Transverse colon (tissue), 4 donors: ENCODE measurements around the gene TSPAN32. TPM values are rescaled to one million over a fixed set of nuclear protein-coding genes. Genes with fewer than 3 reads are reported as not detected.

Source experiments
- DNase-seq: peaks from one replicate; pipeline ENCODE4 v3.0.0-alpha.2; 2019
- H3K27ac ChIP-seq, 4 donors: fragments of 200-600 bp; sonication (generic); 2 replicates each; pipeline ENCODE4 v1.5.1; 2016 to 2018; ENCODE audit warnings: inconsistent platforms in 4 of 4
- H3K27me3 ChIP-seq: fragments of 200-600 bp; sonication (generic); 2 replicates; pipeline ENCODE4 v1.5.1; 2017; ENCODE audit warnings: inconsistent platforms
- H3K36me3 ChIP-seq, 4 donors: fragments of 200-600 bp; sonication (generic); 2 replicates each; pipeline ENCODE4 v1.5.1; 2017 to 2019; ENCODE audit warnings: inconsistent platforms in 4 of 4
- H3K4me1 ChIP-seq, 4 donors: fragments of 200-600 bp; sonication (generic); 2 replicates each; pipeline ENCODE4 v1.5.1; 2017 to 2020; ENCODE audit warnings: inconsistent platforms in 4 of 4
- H3K4me3 ChIP-seq, 4 donors: fragments of 200-600 bp; sonication (generic); 1 replicate in 1 of 4; 2 replicates in 3 of 4; pipeline versions ENCODE4 v1.5.1 to v1.6.1; 2017 to 2019; ENCODE audit warnings: inconsistent platforms in 4 of 4
- H3K9me3 ChIP-seq, 2 donors: fragments of 200-600 bp; sonication (generic); 2 replicates each; pipeline ENCODE4 v1.5.1; 2017 to 2019; ENCODE audit warnings: inconsistent platforms in 2 of 2
- EP300 ChIP-seq: sonication (generic); formaldehyde crosslinking; IDR thresholded peaks from one replicate; pipeline ENCODE4 v1.6.1; 2017; ENCODE audit warnings: antibody characterized with exemption, low read depth
- POLR2A ChIP-seq: fragments of 450-650 bp; IDR thresholded peaks from one replicate; pipeline ENCODE4 v1.6.1; 2016; ENCODE audit warnings: antibody characterized with exemption, mild to moderate bottlenecking, moderate library complexity
- POLR2AphosphoS5 ChIP-seq, 3 donors: sonication (generic); formaldehyde crosslinking; IDR thresholded peaks; one replicate each; pipeline ENCODE4 v1.6.1; 2016; ENCODE audit warnings: antibody characterized with exemption in 3 of 3
- WGBS, 2 donors: methylation state at CpG; one replicate each; pipeline ENCODE4 v1.1.5; 2018; ENCODE audit warnings: low coverage in 1 of 2; 5-methylcytosine and 5-hydroxymethylcytosine counted together
- in situ Hi-C, 4 donors: fragments of 200-750 bp; cut with MboI; loops; one replicate each; pipeline versions ENCODE4 v1.15.0 to v1.15.1; 2017; ENCODE audit warnings: low sequenced_read_pairs in 3 of 4, low pct_ligation_motif_present in 1 of 4, low pct_unique_long_range_greater_than_20kb in 1 of 4
- intact Hi-C: fragments of 100-400 bp; cut with DNase I; formaldehyde crosslinking; loops from one replicate; pipeline ENCODE4 v1.15.1; 2023; ENCODE audit warnings: low total_unique reads
- total RNA-seq, 4 donors: library from RNA; depleted of rRNA; stranded (reverse); fragments of >200 nt; gene quantifications; one replicate each; pipeline ENCODE4 v1.1.0, GENCODE V29; 2016
- TF ChIP-seq, protein P1 (sequence below), 5 experiments: fragments of 200-600 bp in 3 of 5; fragments of 450-650 bp in 2 of 5; sonication (generic) in 3 of 5; IDR thresholded peaks; 1 replicate in 2 of 5; 2 replicates in 3 of 5; pipeline ENCODE4 v1.5.1; 2016 to 2017; ENCODE audit warnings: antibody characterized with exemption in 5 of 5, inconsistent platforms in 3 of 5, mild to moderate bottlenecking in 2 of 5, moderate library complexity in 1 of 5

Gene TSPAN32
- total RNA-seq, 4 donors from 2014 or later, result 0.16 to 0.96 TPM; not detected in 2

DNA sequence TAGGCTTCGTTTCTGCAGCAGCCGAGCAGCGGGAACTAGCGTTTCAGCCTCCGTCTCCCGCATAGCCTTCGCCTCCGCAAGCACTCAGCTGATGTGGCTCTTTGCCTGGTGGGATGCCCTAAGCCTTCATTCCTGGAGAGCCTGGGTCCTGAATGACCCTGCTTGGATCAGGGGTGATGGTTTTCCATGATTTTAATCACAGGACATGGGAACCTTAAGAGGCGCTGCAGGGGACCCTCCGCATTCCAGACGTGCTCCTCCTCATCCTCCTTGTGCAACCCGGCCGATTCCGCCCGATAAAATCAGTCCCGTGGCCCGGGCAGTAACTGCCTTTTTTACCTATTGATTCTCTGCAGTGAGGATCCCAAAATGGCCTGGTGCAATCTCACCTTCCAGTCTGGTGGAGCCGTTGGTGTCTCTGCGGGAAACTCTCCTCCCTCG, 8.3 kb upstream of the TSPAN32 start:
- H3K9me3 ChIP-seq, result no peaks in the 10 kb centered on the region
- WGBS, 2 donors, result 82% methylated on average over 20 of the region's 20 CpGs; no CpG with 5 or more reads in 1 of the 2 donors

GRCh38 chr11:2293984-2294925, 7.6 kb upstream of the TSPAN32 start:
- in situ Hi-C loops, result loop anchor here in 3 of 4 donors (10.0 to 25.0 kb wide), 4 partner anchors 89 to 131 kb away; no protein-coding TSS in a partner anchor
- WGBS, 2 donors, result 73% methylated on average over 6 to 27 of the region's 27 CpGs
- Histone ChIP-seq H3K4me1 (no peaks in the 10 kb centered on the region), H3K36me3 (no peaks in the 10 kb centered on the region), H3K4me3 (no peak overlapping the region), H3K27me3 (peaks cover 14% of the 10 kb centered on the region), H3K9me3 (no peaks in the 10 kb centered on the region), H3K27ac (no peak overlapping the region)
- TF ChIP-seq EP300 (no peak), POLR2AphosphoS5 (IDR thresholded peaks at IDR 0.05) (no peak), POLR2A (no peak)
- TF ChIP-seq, protein P1, sequence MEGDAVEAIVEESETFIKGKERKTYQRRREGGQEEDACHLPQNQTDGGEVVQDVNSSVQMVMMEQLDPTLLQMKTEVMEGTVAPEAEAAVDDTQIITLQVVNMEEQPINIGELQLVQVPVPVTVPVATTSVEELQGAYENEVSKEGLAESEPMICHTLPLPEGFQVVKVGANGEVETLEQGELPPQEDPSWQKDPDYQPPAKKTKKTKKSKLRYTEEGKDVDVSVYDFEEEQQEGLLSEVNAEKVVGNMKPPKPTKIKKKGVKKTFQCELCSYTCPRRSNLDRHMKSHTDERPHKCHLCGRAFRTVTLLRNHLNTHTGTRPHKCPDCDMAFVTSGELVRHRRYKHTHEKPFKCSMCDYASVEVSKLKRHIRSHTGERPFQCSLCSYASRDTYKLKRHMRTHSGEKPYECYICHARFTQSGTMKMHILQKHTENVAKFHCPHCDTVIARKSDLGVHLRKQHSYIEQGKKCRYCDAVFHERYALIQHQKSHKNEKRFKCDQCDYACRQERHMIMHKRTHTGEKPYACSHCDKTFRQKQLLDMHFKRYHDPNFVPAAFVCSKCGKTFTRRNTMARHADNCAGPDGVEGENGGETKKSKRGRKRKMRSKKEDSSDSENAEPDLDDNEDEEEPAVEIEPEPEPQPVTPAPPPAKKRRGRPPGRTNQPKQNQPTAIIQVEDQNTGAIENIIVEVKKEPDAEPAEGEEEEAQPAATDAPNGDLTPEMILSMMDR (IDR thresholded peaks at IDR 0.05), result no peak
- no peak for DNase-seq
- intact Hi-C loops, result no loop called here

More for the DNA sequence above, 8.3 kb upstream of the TSPAN32 start:
- peaks cover 14% of the 10 kb centered on the region for H3K27me3 ChIP-seq
- no peaks in the 10 kb centered on the region for H3K36me3 ChIP-seq
- no peak overlapping the region for H3K27ac ChIP-seq
- no peak for TF ChIP-seq POLR2A
- TF ChIP-seq EP300, result no peak
- TF ChIP-seq, protein P1 (IDR thresholded peaks at IDR 0.05), result no peak
- no peak for TF ChIP-seq POLR2AphosphoS5 (IDR thresholded peaks at IDR 0.05)
- in situ Hi-C loops, result loop anchor here in 3 of 4 donors (10.0 to 25.0 kb wide), 4 partner anchors 89 to 131 kb away; no protein-coding TSS in a partner anchor
- no peaks in the 10 kb centered on the region for H3K4me1 ChIP-seq
- intact Hi-C loops, result no loop called here
- peak; percentile 1 for DNase-seq
- H3K4me3 ChIP-seq, result no peak overlapping the region

- intact Hi-C loops (loop anchor here (5.0 kb wide), 1 partner anchor 98 kb away; no protein-coding TSS in a partner anchor), in situ Hi-C loops (loop anchor here in 3 of 4 donors (10.0 to 25.0 kb wide), 4 partner anchors 90 to 130 kb away; no protein-coding TSS in a partner anchor)
- DNase-seq, result no peak
- Histone ChIP-seq H3K36me3 (no peaks in the 10 kb centered on the region), H3K27ac (no peak overlapping the region), H3K9me3 (no peaks in the 10 kb centered on the region), H3K27me3 (peaks cover 7% of the 10 kb centered on the region), H3K4me1 (no peaks in the 10 kb centered on the region), H3K4me3 (no peak overlapping the region)
- WGBS, 2 donors, result 72% methylated on average over 8 of the region's 8 CpGs; no CpG with 5 or more reads in 1 of the 2 donors
- TF ChIP-seq EP300 (no peak), POLR2A (no peak), POLR2AphosphoS5 (IDR thresholded peaks at IDR 0.05) (no peak)
- TF ChIP-seq, protein P1 (IDR thresholded peaks at IDR 0.05), result no peak
Observed at GRCh38 chr11:2294926-2295290, 6.9 kb upstream of the TSPAN32 start.
